Erythroblast (primary cell): ENCODE results near the gene LBHD1.

Source experiments
- GATA1 ChIP-seq: IDR thresholded peaks from 2 replicates; pipeline ENCODE4 v1.6.1; 2011; ENCODE audit warnings: low read depth, mild to moderate bottlenecking, control low read depth, low read length, moderate library complexity
- POLR2A ChIP-seq: IDR thresholded peaks from 2 replicates; pipeline ENCODE4 v1.6.1; 2011; ENCODE audit warnings: mild to moderate bottlenecking, low read length

GRCh38 chr11:62710001-62710345 lies 37.9 kb upstream of the LBHD1 start:
- no peak for TF ChIP-seq GATA1
- TF ChIP-seq POLR2A, result no peak
